HepG2 (cell line): ENCODE results near the gene CLIC6. TPM values are rescaled to one million over a fixed set of nuclear protein-coding genes. Genes with fewer than 3 reads are reported as not detected.
A peak's percentile ranks its signal among the peaks of the same experiment; 100 is the strongest.

Experiments
- ATAC-seq: fragments of 200-7000 bp; cut with Tn5 transposase; 3 replicates; pipeline ENCODE4 v1.9.1; 2020; ENCODE audit warnings: mild to moderate bottlenecking, moderate library complexity
- BruUV-seq: library from RNA; stranded (reverse); fragments of 400-500 nt; replicated peaks from 2 replicates; lab custom pipeline; 2021; lab: Mats Ljungman, UMichigan
- CTCF ChIA-PET: fragments of 300-600 bp; formaldehyde crosslinking; extraction: SDS; loops from one replicate; lab custom pipeline; 2021; ENCODE audit warnings: low total read pairs, inconsistent platforms, low intra/inter-chr PET ratio; lab: Yijun Ruan, JAX
- POLR2A ChIA-PET: fragments of 350-600 bp; sonication (Branson Sonifier 250); formaldehyde crosslinking; loops from one replicate; lab custom pipeline; 2020; ENCODE audit warnings: antibody characterized with exemption, inconsistent platforms; lab: Yijun Ruan, JAX
- DNase-seq: peaks from one replicate; pipeline ENCODE4 v3.0.0-alpha.2; 2015; ENCODE audit warnings: low spot score
- FAIRE-seq: peaks from 3 replicates; lab custom pipeline; 2011; peaks lifted over from hg19 to GRCh38; lab: Jason Lieb, UNC
- H2AFZ ChIP-seq: one replicate; pipeline ENCODE4 v1.6.1; 2011; ENCODE audit warnings: low read length, inconsistent platforms
- H3K27ac ChIP-seq: fragments of 300-600 bp; 3 replicates; pipeline ENCODE4 v1.8.0; 2011; ENCODE audit warnings: mixed run types, mild to moderate bottlenecking, mixed read lengths, low read length, inconsistent platforms; ENCODE audit not compliant: insufficient read depth; ENCODE audit errors: extremely low read length
- H3K27me3 ChIP-seq, 2 experiments: fragments of 200-600 bp in 1 of 2; 2 replicates in 1 of 2; 3 replicates in 1 of 2; pipeline versions ENCODE4 v1.6.0 to v1.8.0; 2011; ENCODE audit warnings: low read length in 2 of 2, mild to moderate bottlenecking in 2 of 2, moderate library complexity in 2 of 2, inconsistent platforms in 1 of 2; ENCODE audit not compliant: insufficient read depth in 2 of 2, control insufficient read depth in 1 of 2
- H3K36me3 ChIP-seq, 2 experiments: fragments of 200-600 bp in 1 of 2; replicated peaks in 1 of 2; 2 replicates in 1 of 2; 3 replicates in 1 of 2; pipeline versions ENCODE4 v1.5.1 to v1.8.0; 2011; ENCODE audit warnings: low read length in 2 of 2, inconsistent platforms in 1 of 2; ENCODE audit not compliant: insufficient read depth in 2 of 2, control insufficient read depth in 1 of 2
- H3K4me1 ChIP-seq: 2 replicates; pipeline ENCODE4 v1.5.1; 2012; ENCODE audit warnings: low read length, inconsistent platforms; ENCODE audit not compliant: insufficient read depth
- H3K4me2 ChIP-seq: 2 replicates; pipeline ENCODE4 v1.6.0; 2011; ENCODE audit warnings: low read depth, low read length, inconsistent platforms
- H3K4me3 ChIP-seq, 3 experiments: fragments of 200-600 bp in 1 of 3; sonication (generic), shearing (Covaris generic) in 1 of 3; replicated peaks in 1 of 3; 2 replicates each; pipeline ENCODE4 v1.5.1; 2011 to 2016; ENCODE audit warnings: low read length in 3 of 3, inconsistent platforms in 2 of 3, low read depth in 2 of 3, mild to moderate bottlenecking in 2 of 3, control low read depth in 1 of 3, mixed read lengths in 1 of 3; ENCODE audit not compliant: insufficient read depth in 1 of 3
- H3K79me2 ChIP-seq: one replicate; pipeline ENCODE4 v1.6.1; 2011; ENCODE audit warnings: low read length, inconsistent platforms; ENCODE audit not compliant: insufficient read depth
- H3K9ac ChIP-seq: 2 replicates; pipeline ENCODE4 v1.6.0; 2011; ENCODE audit warnings: mild to moderate bottlenecking, low read depth, low read length, inconsistent platforms; ENCODE audit not compliant: insufficient read depth
- H3K9me3 ChIP-seq: 2 replicates; pipeline ENCODE4 v1.5.1; 2012; ENCODE audit warnings: mild to moderate bottlenecking, low read length
- H4K20me1 ChIP-seq: 2 replicates; pipeline ENCODE4 v1.6.0; 2011; ENCODE audit warnings: inconsistent platforms, mild to moderate bottlenecking, low read length, moderate library complexity; ENCODE audit not compliant: insufficient read depth
- AKAP8 ChIP-seq: sonication (generic); formaldehyde crosslinking; IDR thresholded peaks from 2 replicates; pipeline ENCODE4 v1.5.1; 2020; ENCODE audit warnings: mild to moderate bottlenecking, missing genetic modification reagents
- HOXD1 ChIP-seq: sonication (generic); formaldehyde crosslinking; IDR thresholded peaks from 2 replicates; pipeline ENCODE4 v1.5.0; 2020; ENCODE audit warnings: missing genetic modification reagents
- KLF9 ChIP-seq: IDR thresholded peaks from 2 replicates; pipeline ENCODE4 v1.6.1; 2016; ENCODE audit warnings: low read depth
- NR2F1 ChIP-seq, 2 experiments: fragments of 450-650 bp in 1 of 2; formaldehyde crosslinking in 1 of 2; IDR thresholded peaks; 2 replicates each; pipeline versions ENCODE4 v1.5.0 to v1.6.1; 2016 to 2020; ENCODE audit warnings: mild to moderate bottlenecking in 1 of 2, missing compliant biosample characterization in 1 of 2, missing genetic modification reagents in 1 of 2, moderate library complexity in 1 of 2
- SMAD1 ChIP-seq: sonication (generic); formaldehyde crosslinking; IDR thresholded peaks from 2 replicates; pipeline ENCODE4 v1.4.0; 2020; ENCODE audit warnings: missing genetic modification reagents, low read depth, mild to moderate bottlenecking, borderline replicate concordance
- TOE1 ChIP-seq: sonication (generic); formaldehyde crosslinking; IDR thresholded peaks from 2 replicates; pipeline ENCODE4 v1.4.0; 2020; ENCODE audit warnings: mild to moderate bottlenecking, missing genetic modification reagents
- ZNF136 ChIP-seq: sonication (generic); formaldehyde crosslinking; IDR thresholded peaks from 2 replicates; pipeline ENCODE4 v1.8.1; 2022; ENCODE audit warnings: low read depth, mild to moderate bottlenecking, moderate library complexity, missing genetic modification reagents
- ZNF225 ChIP-seq: sonication (generic); formaldehyde crosslinking; IDR thresholded peaks from 2 replicates; pipeline ENCODE4 v1.4.0; 2020; ENCODE audit warnings: mild to moderate bottlenecking, missing genetic modification reagents
- ZNF333 ChIP-seq: sonication (generic); formaldehyde crosslinking; IDR thresholded peaks from 2 replicates; pipeline ENCODE4 v1.4.0; 2020; ENCODE audit warnings: mild to moderate bottlenecking, missing genetic modification reagents, borderline replicate concordance
- ZNF558 ChIP-seq: sonication (generic); formaldehyde crosslinking; IDR thresholded peaks from 2 replicates; pipeline ENCODE4 v1.9.0; 2022; ENCODE audit warnings: mild to moderate bottlenecking, missing genetic modification reagents, borderline replicate concordance
- WGBS: methylation state at CpG from one replicate; pipeline ENCODE4 v1.1.6; 2017; ENCODE audit warnings: low lambda C conversion rate; 5-methylcytosine and 5-hydroxymethylcytosine counted together
- in situ Hi-C: cut with HindIII; loops from 2 replicates; pipeline ENCODE4 v1.10.0; 2017; ENCODE audit warnings: low pct_unique_long_range_greater_than_20kb; ENCODE audit not compliant: extremely low pct_ligation_motif_present
- intact Hi-C: fragments of 100-400 bp; cut with micrococcal nuclease; formaldehyde crosslinking; loops from one replicate; pipeline ENCODE4 v1.10.0; 2022; ENCODE audit not compliant: unreplicated experiment
- polyA plus RNA-seq, 8 experiments: library from polyadenylated mRNA; depleted of rRNA in 3 of 8; stranded (reverse) in 7 of 8; unstranded in 1 of 8; fragments of >200 nt; fragmentation: Illumina TruSeq in 4 of 8; extraction: Trizol in 4 of 8; gene quantifications; 2 replicates each; pipeline versions ENCODE4 v1.2.1 to v1.2.3, GENCODE V29; 2011 to 2016; ENCODE audit warnings: low read depth in 4 of 8, missing spikeins in 1 of 8, mixed read lengths in 1 of 8; ENCODE audit not compliant: insufficient read depth in 1 of 8
- total RNA-seq, 5 experiments: library from RNA; depleted of rRNA; stranded (reverse); fragments of >200 nt; fragmentation: Illumina TruSeq; extraction: Trizol; gene quantifications; 2 replicates each; pipeline ENCODE4 v1.2.3, GENCODE V29; 2016; ENCODE audit warnings: low read depth in 1 of 5
- TF ChIP-seq, protein P1 (sequence below): sonication (generic); formaldehyde crosslinking; IDR thresholded peaks from 2 replicates; pipeline ENCODE4 v1.4.0; 2020; ENCODE audit warnings: missing genetic modification reagents

The CLIC6 gene
- total and polyA plus RNA-seq, 2 of the 13 experiments (the other 11 are each of a cell fraction or from before 2014, with no cell fraction given), result not detected

DNA sequence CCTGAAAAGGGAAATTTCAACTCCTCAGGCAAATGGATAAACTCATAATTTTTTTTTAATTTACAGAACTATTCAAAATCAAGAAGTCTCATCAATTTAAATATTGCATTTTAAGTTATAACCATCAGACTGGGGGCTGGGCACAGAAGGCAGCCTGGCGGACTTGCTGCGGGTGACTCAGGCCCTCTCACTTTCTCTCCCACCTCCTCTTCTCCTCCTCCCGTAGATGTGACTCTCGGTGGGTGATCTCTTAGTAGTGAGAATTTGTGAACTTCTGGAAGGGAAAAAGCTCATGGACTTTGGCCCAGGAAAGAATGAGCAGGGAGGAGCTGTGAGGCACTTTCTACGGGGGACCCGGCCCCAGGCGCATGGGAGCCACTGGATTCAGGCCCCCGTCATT is 32.9 kb downstream of the CLIC6 start:
- Histone ChIP-seq H3K9me3 (no peaks in the 10 kb centered on the region), H4K20me1 (no peaks in the 10 kb centered on the region), H3K9ac (no peak overlapping the region), H3K4me2 (peak overlapping the region; percentile 36), H3K4me3 (no peak overlapping the region), H2AFZ (no peak overlapping the region), H3K27ac (no peak overlapping the region), H3K79me2 (no peaks in the 10 kb centered on the region), H3K36me3 (no peaks in the 10 kb centered on the region), H3K27me3 (peaks cover 9 to 45% of the 10 kb centered on the region in 2 experiments; a peak in 3 of 5 replicates), H3K4me1 (peaks cover 8% of the 10 kb centered on the region)
- CTCF ChIA-PET, result no interaction called here
- ATAC-seq (no peak), FAIRE-seq (no peak), DNase-seq (no peak)
- intact Hi-C loops (no loop called here), in situ Hi-C loops (no loop called here)
- no TSS peak for BruUV-seq
- no peak for TF ChIP-seq SMAD1 (CRISPR knock-in tag)
- TF ChIP-seq TOE1 (CRISPR knock-in tag), result no peak
- TF ChIP-seq ZNF225 (CRISPR knock-in tag), result no peak
- 7% methylated on average over 8 of the region's 8 CpGs for WGBS
- POLR2A ChIA-PET, result no interaction called here

DNA sequence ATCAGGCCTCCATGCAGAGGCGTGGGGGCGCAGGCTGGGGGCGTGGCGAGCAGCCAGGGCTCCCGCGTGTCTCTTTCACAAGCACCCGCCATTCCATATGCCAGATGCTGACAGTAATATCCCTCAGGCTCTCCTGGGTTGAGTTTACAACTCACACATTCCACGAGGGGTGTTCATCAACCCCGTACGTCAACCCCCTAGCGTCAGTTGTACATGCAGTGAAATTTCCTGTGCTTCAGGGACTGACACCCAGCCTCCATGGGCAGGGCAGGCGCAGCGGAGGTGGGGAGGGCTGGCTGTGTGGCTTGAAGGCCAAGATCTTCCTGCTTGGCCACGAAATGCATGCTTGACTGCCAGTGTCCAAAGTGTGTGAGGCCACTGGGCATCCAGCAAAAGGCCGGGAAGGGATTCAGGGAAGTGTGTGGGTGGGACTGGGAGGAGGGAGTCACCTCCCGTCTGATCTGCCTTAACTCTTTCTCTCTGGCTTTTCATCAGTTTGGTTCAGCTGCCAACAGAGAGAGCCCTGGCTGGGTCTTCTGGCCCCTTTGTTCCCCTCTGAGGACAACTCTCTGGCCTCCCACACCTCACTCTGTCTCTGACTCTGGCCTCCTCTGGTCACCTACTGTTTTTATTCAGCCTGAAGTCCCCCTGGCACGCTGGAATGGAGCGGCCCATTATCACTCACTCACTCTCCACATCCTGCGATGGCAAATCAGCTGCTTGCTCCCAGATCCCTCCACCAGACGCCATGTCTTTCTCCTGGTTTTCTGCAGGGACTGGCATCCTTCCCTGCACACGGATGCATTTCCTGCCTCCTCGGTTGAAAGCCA is 33.8 kb downstream of the CLIC6 start:
- H3K4me2 ChIP-seq, result peak overlapping the region; percentile 36; the same call in 1 of the 2 replicates
- H3K27me3 ChIP-seq, result peaks cover 9 to 53% of the 10 kb centered on the region in 2 experiments; a peak in 3 of 5 replicates
- intact Hi-C loops, result no loop called here
- H4K20me1 ChIP-seq, result no peaks in the 10 kb centered on the region
- peaks cover 8% of the 10 kb centered on the region for H3K4me1 ChIP-seq
- in situ Hi-C loops, result no loop called here
- ChIA-PET POLR2A (no interaction called here), CTCF (no interaction called here)
- DNase-seq, result no peak
- FAIRE-seq, result no peak
- H3K27ac ChIP-seq, result no peak overlapping the region
- H3K36me3 ChIP-seq, result no peaks in the 10 kb centered on the region
- H3K79me2 ChIP-seq, result no peaks in the 10 kb centered on the region
- WGBS, result 66% methylated on average over 14 of the region's 22 CpGs
- no peak overlapping the region for H3K4me3 ChIP-seq
- no TSS peak for BruUV-seq
- TF ChIP-seq HOXD1, result no peak
- TF ChIP-seq NR2F1 (CRISPR knock-in tag; IDR thresholded peaks at IDR 0.05), result no peak
- TF ChIP-seq ZNF558, result no peak
- TF ChIP-seq, protein P1, sequence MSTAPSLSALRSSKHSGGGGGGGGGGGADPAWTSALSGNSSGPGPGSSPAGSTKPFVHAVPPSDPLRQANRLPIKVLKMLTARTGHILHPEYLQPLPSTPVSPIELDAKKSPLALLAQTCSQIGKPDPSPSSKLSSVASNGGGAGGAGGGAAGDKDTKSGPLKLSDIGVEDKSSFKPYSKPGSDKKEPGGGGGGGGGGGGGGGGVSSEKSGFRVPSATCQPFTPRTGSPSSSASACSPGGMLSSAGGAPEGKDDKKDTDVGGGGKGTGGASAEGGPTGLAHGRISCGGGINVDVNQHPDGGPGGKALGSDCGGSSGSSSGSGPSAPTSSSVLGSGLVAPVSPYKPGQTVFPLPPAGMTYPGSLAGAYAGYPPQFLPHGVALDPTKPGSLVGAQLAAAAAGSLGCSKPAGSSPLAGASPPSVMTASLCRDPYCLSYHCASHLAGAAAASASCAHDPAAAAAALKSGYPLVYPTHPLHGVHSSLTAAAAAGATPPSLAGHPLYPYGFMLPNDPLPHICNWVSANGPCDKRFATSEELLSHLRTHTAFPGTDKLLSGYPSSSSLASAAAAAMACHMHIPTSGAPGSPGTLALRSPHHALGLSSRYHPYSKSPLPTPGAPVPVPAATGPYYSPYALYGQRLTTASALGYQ (CRISPR knock-in tag), result no peak
- TF ChIP-seq ZNF333 (CRISPR knock-in tag), result no peak
- no peak for TF ChIP-seq ZNF136 (CRISPR knock-in tag)
- TF ChIP-seq KLF9 (CRISPR knock-in tag), result no peak
- no peak for TF ChIP-seq AKAP8 (CRISPR knock-in tag)
- no peak for ATAC-seq
- no peak overlapping the region for H3K9ac ChIP-seq
- H3K9me3 ChIP-seq, result no peaks in the 10 kb centered on the region
- H2AFZ ChIP-seq, result no peak overlapping the region
